ENCODE results near the gene PURA.

DNA sequence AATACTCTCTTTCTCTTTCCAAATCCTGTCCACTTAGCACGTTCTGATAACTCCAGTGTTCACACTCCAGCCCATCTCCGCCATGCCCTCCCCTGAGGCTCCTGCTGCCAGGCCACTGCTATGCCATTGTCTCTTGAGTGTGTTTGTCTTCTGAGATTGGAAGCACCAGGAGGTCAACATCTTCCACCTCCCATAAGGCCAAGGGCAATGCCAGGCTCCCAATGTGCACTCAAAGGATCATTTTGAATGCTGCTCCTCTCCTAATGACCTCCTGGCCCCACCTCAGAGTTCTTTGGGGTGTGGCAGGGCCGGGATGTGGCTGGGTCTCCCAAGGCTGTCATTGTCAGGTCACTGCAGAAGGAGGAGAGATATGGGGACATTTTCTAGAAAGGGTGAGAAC lies 31.3 kb downstream of the PURA start:
- TF ChIP-seq EZH2 (IDR thresholded peaks at IDR 0.05; ENCODE audit: insufficient read depth, poor library complexity, severe bottlenecking) (no peak), EZH2phosphoT487 (IDR thresholded peaks at IDR 0.05; ENCODE audit: insufficient read depth, low read depth) (no peak)

All from GM23248 (cell line).